GM21390 (cell line): ENCODE data around the gene OGDH.
A peak's percentile ranks its signal among the peaks of the same experiment; 100 is the strongest.
"Not testable (repeated sequence)": the region's sequence is repeated elsewhere in the genome, so short reads cannot be mapped to it uniquely, and the experiment has no call there.

Source experiments
- ATAC-seq: cut with Tn5 transposase; IDR thresholded peaks from one replicate; pipeline ENCODE4 v1.9.1; 2021; ENCODE audit not compliant: unreplicated experiment

The OGDH gene

GRCh38 chr7:44606341-44607140 lies at the start of gene OGDH:
OGDH (plus strand) TSS chr7:44606627; CDS start chr7:44624344, 17,717 bp downstream.
- peak; percentile 90 for ATAC-seq

GRCh38 chr7:44557485-44557884 lies 48.9 kb upstream of the OGDH start:
- no peak for ATAC-seq

GRCh38 chr7:44559485-44559884 lies 46.9 kb upstream of the OGDH start:
- no peak for ATAC-seq

- ATAC-seq = no peak
Observed at GRCh38 chr7:44561481-44561880, 44.9 kb upstream of the OGDH start.

- no peak for ATAC-seq
Observed at GRCh38 chr7:44561962-44562621, 44.3 kb upstream of the OGDH start.

GRCh38 chr7:44562622-44562962 lies 43.8 kb upstream of the OGDH start:
- ATAC-seq = not testable (repeated sequence)

- no peak for ATAC-seq
Observed at GRCh38 chr7:44563171-44563679, 43.2 kb upstream of the OGDH start.

GRCh38 chr7:44564606-44565005 lies 41.8 kb upstream of the OGDH start:
- ATAC-seq = no peak

- ATAC-seq = peak; percentile 71
Observed at GRCh38 chr7:44565097-44565794, 41.2 kb upstream of the OGDH start.

- peak; percentile 21 for ATAC-seq
Observed at GRCh38 chr7:44565795-44566559, 40.5 kb upstream of the OGDH start.

- ATAC-seq = no peak
Observed at GRCh38 chr7:44566680-44567079, 39.7 kb upstream of the OGDH start.

GRCh38 chr7:44567884-44568283 lies 38.5 kb upstream of the OGDH start:
- ATAC-seq = no peak

GRCh38 chr7:44568771-44569560 lies 37.5 kb upstream of the OGDH start:
- no peak for ATAC-seq

- ATAC-seq = no peak
Observed at GRCh38 chr7:44569959-44570358, 36.5 kb upstream of the OGDH start.

GRCh38 chr7:44572771-44573170 lies 33.7 kb upstream of the OGDH start:
- no peak for ATAC-seq

GRCh38 chr7:44573464-44574286 lies 32.8 kb upstream of the OGDH start, which contains the start of gene DDX56:
DDX56 (minus strand) TSS chr7:44573908; CDS start chr7:44573895, 13 bp downstream.
- peak; percentile 92 for ATAC-seq

- peak; percentile 1 for ATAC-seq
Observed at GRCh38 chr7:44574287-44574872, 32.0 kb upstream of the OGDH start.

GRCh38 chr7:44575054-44575453 lies 31.4 kb upstream of the OGDH start:
- no peak for ATAC-seq

- no peak for ATAC-seq
Observed at GRCh38 chr7:44576228-44576627, 30.2 kb upstream of the OGDH start.
